NCI-H1436 treated with DMSO at 0.1 percent for 48 hours (cell line): ENCODE results near the gene ATXN2.
"Not testable (repeated sequence)": the region's sequence is repeated elsewhere in the genome, so short reads cannot be mapped to it uniquely, and the experiment has no call there.

Source experiments
- DNase-seq: peaks from one replicate; lab custom pipeline; 2025; lab: John Stamatoyannopoulos, UW

ATXN2 gene

DNA sequence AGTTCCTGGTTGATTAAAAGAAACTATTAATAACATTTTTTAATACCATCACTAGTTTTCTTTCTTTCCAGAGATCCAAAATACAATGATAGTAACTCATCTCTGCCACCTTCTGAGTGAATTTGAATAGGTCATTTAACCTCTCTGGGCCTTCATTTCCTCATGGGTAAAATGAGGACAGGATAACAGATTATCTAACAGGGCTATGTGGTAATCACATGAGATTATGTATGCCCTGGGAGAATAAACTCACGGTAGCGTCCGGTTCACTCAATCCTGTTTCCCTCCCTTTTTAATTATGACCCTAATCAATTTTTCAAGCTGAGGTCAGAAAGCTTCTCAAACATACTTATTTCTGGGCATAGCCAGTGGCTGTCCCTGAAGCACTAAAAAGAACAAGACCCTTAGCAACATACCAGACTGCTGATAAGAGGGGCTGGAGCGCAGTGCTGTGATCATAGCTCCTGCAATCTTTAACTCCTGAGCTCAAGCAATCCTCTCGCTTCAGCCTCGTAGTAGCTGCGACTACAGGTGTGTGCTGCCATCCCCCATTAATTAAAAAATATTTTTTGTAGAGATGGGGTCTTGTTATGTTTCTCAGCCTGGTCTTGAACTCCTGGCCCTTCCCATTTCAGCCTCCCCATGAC lies 24.2 kb downstream of the ATXN2 start:
- DNase-seq: no peak

DNA sequence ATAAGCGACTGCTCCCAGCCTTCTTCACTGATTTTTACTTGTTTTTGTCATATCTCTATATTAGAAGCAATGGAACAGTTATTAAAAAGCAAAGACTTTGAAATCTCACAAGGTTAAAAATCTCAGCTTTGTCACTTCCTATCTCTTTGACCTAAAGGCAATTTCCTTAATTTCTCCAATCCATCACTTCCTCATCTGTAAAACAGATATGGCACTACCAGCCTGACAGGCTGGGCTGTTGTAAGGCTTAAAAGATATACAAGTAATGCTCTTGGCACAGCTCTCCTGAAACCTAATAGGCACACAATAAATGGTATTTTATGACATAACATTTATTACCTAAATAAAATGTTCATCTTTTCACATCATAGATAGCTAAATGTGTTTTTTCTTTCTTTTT lies 25.6 kb downstream of the ATXN2 start:
- DNase-seq: no peak

DNA sequence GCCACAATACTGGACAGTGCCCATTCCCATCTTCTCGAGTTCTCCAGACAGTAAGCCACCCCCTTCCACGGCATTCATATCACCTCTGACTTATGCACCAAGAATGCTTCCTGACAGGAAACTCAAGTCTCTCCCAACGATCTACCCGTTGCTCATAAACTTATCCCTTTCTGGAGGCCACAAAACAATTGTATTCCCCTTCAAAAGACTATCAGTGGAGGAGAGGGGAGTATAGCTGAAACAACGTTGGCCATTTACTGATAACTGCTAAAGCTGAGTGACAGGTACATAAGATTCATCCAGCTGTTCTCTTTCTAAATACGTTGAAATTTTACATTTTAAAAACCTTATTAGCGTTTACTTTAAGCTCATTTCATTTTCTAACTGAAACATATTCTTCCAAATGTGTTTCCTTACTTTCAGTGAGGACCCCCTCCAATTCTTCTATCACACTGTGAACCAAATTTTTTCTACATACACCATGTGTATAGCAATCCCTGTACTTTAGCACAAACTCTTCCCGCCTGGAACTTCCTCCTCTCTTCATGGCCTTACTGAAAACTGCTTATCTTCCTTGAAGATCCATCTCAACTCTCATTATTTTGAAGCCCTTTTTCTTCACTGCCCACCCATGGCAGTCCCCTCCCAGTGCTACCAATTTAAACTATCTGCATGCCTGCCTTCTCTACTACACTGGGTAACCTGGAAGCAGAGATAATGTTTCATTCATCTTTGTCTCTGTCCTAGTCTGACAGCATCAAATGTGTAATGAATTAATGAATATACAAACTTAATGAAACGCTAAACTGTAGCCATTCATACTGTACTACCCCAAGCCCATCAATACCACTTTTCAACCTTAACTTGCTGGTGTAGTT lies 28.8 kb downstream of the ATXN2 start:
- no peak for DNase-seq

DNA sequence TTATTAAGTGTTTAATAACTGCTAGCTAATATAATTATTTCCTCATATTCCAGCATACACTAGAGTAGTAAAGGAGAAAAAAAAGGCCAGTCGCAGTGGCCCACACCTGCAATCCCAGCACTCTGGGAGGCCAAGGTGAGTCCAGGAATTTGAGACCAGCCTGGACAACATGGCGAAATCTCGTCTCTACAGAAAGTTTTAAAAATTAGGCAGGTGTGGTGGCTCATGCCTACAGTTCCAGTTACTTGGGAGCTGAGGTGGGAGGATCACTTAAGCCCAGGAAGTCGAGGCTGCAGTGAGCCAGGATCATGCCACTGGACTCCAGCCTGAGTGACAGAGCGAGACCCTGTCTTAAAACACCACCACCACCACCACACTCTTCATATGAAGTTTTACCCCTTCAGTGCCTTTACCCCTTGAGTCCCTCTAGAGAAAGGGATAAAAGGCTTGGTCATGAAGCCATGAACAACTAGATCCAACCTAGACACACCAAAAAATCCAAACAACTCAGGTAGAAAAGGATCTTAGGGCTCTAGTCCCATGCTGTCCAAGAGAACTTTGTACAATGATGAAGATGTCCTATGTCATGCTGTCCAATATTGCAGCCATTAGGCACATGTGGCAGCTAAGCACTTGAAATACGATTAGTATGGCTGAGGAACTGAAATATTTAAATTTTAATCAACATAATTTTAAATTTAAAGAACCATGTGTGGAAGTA lies 29.6 kb downstream of the ATXN2 start:
- DNase-seq: no peak

DNA sequence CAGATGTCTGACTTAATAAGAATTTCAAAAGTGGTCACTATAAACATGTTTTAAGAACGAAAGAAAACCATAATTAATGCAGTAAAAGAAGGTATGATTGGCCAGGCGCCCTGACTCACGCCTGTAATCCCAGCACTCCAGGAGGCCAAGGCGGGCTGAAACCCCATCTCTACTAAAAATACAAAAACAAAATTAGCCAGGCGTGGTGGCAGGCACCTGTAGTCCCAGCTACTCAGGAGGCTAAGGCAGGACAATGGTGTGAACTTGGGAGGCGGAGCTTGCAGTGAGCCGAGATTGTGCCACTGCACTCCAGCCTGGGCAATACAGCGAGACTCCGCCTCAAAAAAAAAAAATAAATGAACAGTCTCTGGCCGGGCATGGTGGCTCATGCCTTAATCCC lies 38.3 kb downstream of the ATXN2 start:
- not testable (repeated sequence) for DNase-seq

DNA sequence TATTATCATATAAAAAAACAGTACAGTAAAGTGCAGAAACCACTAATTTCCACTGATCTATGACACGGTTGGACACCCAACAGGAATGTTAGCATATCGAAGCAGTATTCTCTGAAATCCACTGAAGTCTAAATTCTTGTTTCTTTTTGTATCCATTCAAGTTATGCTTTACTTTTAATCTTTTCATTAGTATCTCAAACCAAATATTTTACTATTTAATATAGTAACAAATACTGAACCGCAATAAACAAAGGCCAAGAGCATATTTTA lies 41.1 kb downstream of the ATXN2 start:
- no peak for DNase-seq

GRCh38 chr12:111557271-111558106 lies 41.6 kb downstream of the ATXN2 start:
- DNase-seq: no peak

- DNase-seq: no peak
These were observed 42.4 kb downstream of the ATXN2 start for GRCh38 chr12:111556676-111557075.

- DNase-seq: not testable (repeated sequence)
These were observed 43.8 kb downstream of the ATXN2 start for GRCh38 chr12:111555313-111555712.

DNA sequence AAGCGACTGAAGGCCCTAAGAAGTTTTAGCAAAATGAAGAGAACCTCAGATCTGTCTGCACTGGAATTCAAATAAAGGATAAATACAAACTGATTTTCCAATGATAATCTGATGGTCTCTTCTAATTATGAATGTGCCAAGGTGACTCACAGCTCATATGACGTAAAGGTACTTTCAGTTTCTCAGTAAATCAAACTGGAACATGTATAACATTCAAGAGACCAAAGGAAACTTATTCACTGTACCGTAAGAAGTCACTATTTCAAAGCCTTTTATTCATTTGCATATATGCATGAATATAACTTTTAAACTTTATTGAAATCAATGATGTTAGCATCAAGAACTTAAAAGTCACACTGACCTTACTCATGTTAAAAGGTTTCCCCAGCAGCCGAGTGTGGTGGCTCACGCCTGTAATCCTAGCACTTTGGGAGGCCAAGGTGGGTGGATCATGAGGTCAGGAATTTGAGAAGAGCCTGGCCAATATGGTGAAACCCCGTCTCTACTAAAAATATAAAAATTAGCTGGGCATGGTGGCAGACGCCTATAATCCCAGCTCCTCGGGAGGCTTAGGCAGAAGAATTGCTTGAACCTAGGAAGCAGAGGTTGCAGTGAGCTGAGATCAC lies 52.2 kb downstream of the ATXN2 start:
- DNase-seq: no peak

GRCh38 chr12:111546171-111546570 lies 52.9 kb downstream of the ATXN2 start:
- no peak for DNase-seq

GRCh38 chr12:111544032-111544431 lies 55.1 kb downstream of the ATXN2 start:
- DNase-seq: no peak

DNA sequence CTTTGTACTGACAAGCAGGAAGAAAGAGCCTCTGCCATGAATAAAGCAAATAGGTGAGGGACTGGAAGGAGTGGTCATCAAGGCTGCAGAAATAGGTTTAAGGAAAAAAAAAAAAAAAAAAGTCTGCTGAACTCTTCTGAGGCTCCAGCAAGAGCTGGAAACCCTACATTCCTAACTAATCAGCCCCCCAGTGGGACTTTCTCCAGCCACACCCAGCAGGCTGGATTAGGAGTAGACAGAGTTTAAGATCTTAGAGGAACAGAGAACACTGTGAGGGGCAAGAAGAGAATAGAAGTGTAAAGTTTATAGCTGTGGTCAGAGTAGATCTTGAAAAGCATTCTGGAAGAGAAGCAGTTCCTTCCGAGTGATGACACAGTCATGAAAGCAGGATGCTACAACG lies 66.4 kb downstream of the ATXN2 start:
- DNase-seq: no peak

GRCh38 chr12:111529424-111530368 lies 69.4 kb downstream of the ATXN2 start:
- no peak for DNase-seq

GRCh38 chr12:111523587-111524167 lies 75.4 kb downstream of the ATXN2 start:
- DNase-seq: no peak

GRCh38 chr12:111521801-111522200 lies 77.3 kb downstream of the ATXN2 start:
- DNase-seq: no peak

GRCh38 chr12:111519937-111520336 lies 79.2 kb downstream of the ATXN2 start:
- no peak for DNase-seq

DNA sequence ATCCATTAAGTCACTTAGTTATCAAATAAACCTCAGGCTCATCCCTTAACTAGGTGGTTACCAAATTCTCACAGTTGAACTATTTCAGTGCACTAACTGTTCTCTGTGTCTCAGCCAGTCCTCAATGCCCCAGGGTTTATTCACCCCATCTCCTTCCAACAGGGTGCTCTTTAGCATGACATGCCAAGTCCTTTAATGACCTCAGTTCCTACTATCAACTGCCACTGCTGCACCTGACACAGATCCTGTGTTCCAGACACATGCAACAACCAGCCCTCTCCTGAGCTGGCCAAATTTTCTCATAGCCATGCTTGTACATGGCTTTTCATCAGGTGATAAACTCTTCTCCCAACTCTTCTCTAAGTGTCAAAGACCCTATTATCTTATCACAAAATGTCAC lies 80.0 kb downstream of the ATXN2 start:
- no peak for DNase-seq

DNA sequence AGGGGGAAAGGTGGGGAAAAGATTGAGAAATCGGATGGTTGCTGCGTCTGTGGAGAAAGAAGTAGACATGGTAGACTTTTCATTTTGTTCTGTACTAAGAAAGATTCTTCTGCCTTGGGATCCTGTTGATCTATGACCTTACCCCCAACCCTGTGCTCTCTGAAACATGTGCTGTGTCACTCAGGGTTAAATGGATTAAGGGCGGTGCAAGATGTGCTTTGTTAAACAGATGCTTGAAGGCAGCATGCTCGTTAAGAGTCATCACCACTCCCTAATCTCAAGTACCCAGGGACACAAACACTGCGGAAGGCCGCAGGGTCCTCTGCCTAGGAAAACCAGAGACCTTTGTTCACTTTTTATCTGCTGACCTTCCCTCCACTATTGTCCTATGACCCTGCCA lies 91.4 kb downstream of the ATXN2 start:
- DNase-seq: not testable (repeated sequence)

DNA sequence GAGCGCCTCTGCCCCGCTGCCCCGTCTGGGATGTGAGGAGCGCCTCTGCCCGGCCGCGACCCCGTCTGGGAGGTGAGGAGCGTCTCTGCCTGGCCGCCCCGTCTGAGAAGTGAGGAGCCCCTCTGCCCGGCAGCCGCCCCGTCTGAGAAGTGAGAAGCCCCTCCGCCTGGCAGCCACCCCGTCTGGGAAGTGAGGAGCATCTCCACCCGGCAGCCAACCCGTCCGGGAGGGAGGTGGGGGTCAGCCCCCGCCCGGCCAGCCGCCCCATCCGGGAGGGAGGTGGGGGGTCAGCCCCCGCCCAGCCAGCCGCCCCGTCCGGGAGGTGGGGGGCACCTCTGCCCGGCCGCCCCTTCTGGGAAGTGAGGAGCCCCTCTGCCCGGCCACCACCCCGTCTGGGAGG lies 91.9 kb downstream of the ATXN2 start:
- not testable (repeated sequence) for DNase-seq
